ENCODE data around the gene NXPH1. TPM values are rescaled to one million over a fixed set of nuclear protein-coding genes. Genes with fewer than 3 reads are reported as not detected.

NXPH1 gene
- polyA plus RNA-seq (ENCODE audit: insufficient read length in 3 of 3) = under 1 TPM in 2 of 3 donors, not detected in 1; 0.11 to 0.15 TPM

DNA sequence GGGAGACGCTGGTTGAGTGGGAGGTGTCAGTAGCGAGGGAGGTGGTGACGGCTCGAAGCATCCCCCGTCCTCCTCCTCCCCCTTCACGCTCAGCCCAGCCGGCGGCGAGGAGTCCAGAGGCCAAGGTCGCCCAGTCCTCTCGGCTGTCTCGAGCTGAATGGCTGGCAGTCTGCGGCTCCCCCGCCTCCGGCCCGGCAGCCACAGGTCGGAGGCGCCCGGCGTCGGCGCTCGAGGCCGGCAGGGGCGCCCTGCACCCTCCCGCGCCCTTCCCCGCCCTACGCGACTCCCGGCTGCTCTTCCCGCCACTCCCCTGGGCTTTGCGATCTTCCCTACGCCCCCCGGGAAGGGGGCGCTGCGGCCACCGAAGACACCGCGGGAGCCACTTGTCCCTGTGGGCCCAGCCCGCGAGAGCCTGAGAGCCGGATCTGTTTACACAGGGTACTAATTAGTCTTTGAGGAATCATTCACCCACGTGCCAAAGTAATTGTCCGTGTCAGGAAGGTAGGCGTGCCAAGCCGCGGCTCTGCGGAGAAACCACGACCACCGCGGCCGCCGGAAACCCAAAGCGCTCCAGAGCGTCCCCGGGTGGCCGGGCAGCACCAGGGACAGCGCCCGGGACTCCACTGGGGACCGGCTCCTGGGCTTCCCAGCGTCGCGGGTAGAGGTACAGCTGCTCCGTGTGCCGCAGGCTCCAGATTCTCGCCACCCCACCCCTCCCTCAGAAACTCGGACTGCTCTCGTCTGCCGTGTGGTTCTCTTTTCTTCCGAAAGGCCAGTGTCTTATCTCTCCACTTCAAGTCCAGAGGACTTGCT is at the start of gene NXPH1:
Gene NXPH1, plus strand, starts transcription at position 133 of the 813 bp plus-strand sequence.
- peak in 1 of 3 donors; percentile 45 for DNase-seq (ENCODE audit: low read depth in 3 of 3, low spot score in 2 of 3)

DNA sequence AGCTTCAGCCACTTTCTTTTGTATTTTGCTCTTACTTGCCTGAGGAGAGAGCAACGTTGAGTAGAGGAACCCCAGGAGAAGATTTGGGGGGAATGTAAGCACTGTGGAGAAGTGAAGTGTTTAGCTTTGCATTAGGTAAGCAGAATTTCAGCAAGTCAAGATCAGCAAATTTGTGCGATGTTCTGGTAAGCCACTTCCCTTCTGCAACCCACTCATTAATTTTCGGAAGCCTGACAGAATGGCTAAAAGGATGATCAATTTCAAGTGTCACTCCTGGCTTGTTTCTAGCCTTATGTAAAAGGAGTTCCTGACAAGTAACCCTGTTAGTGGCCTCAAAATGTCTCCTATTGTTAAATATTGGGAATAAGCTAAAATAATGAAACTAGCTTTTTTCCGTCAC is 48.5 kb upstream of the NXPH1 start:
- no peak for DNase-seq (ENCODE audit: low read depth in 3 of 3, low spot score in 2 of 3)

DNA sequence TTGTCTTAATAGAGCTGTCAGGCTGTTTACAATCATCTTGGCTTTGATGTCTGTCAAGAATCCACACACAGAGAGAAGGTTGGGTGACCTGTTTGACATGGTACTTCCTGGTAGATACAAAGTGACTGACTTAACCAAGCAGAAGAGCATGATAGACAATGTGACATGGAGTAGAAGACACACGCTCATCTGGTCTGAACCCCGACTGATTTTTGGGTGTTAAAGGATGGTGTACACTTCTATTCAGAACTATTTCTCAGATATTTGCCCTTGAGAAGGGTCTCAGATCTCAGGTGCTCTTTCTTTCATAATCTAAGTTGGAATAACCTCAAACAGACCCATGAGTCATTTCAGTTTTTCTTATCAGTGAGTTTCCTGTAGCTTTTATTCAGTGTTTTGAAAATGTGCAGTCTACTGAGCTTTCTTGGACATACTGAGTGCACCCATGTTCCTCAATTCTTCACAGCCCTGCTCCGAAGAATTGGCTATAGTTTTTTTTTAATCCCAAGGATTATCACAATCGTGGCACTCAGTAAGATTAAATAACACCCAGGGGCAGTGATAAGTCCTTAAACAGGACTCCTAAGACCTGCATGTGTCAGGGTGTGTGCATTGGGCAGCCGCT is 46.4 kb upstream of the NXPH1 start:
- DNase-seq (ENCODE audit: low read depth in 3 of 3, low spot score in 2 of 3) = no peak

DNA sequence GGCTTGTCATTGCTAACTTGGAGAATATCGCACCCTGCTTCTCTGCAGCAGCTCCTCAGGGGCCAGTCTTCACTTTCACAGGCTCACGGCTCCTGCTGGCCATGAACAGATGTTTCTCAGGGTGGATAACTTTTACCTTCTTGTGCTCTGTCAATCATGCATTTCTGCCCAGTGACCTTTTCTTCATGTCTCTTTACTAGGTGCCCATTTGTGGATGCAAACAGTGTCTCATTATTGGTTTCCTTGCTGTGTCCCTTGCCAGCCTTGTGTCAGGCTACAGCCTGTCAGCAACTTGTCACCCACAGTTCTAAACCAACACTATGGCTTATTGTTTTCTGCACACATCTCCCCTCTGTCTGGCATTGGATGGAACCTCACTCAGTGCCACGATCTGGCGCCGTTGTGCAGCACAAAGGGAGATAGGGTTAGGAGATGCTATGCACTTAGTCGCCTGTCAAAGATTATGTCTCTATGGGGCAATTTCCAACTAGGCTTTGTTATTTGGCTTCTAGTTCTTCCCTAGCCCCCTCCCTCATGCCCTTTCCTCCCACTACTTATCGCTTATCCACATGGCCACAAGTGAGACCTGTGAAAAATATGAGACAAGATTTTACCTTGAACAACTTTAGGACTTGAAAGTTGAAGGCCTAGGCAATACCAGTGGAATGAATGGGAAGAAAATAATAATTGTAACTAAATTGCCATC is 45.7 kb upstream of the NXPH1 start:
- DNase-seq (ENCODE audit: low read depth in 3 of 3, low spot score in 2 of 3) = no peak

DNA sequence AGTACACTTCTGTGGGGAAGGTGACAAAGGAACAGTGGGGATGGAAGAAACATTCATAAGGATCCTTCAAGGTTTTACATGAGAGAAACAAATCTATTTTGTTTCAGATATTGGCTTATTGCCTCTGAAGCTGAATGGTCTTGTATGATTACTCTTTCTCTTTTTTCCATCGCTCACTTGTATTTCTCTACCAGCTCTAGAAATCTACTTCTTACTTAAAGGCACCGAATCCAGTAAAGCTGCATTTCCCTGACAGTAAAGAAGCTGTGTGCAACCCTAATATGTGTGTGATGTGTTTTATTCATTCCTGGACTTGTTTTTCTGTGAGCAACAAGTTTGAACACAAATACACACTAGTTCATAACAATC is 45.2 kb upstream of the NXPH1 start:
- DNase-seq (ENCODE audit: low read depth in 3 of 3, low spot score in 2 of 3) = no peak

DNA sequence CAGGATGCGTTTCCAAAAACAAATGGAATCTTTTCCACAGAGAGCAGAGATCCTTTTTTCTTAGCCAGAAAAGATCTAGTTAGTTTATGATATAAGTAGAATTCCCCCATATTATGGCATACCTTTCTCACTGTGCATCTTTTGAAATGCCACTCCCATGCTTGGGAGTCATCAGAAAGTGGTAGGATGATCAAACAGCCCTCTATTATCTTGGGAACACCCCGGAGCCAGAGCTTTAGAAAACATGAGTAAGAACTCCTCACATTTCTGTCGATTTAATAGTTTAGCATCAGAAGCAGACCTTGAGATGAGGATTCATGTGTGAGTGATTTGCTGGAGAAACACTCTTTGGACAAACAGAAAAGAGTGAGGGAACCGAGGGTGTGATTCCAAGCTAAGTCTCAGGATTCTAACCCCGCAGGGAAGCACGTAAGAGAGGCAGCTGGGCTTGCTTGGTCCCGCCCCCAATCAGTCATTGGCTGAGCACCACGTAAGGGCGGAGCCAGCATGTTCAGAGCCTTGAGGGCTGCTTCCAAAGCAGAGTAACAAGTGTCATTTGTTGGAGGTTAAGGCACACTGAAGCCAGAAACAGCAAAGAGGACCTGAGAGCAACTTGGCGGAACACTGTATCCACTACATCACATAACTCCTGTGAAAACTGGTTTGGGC is 43.7 kb upstream of the NXPH1 start:
- peak in 1 of 3 donors; percentile 8 for DNase-seq (ENCODE audit: low read depth in 3 of 3, low spot score in 2 of 3)

DNA sequence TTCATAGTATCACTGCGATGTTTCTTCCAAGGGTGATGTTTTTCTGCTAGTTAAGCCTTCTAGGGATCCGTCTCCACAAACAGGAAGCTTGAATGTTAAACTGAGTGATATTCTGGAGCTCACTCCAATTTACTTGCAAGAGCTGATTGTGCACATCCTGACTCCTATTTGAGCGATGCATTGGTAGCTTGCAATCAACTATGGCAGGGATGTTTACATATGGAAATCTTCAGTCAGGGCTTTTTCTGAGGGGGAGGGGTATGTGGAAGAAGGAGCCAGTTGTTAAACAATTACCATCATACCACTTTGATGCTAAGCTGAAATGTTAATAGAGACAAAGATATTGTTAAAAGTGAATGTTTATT is 43.2 kb upstream of the NXPH1 start:
- DNase-seq (ENCODE audit: low read depth in 3 of 3, low spot score in 2 of 3) = no peak

DNA sequence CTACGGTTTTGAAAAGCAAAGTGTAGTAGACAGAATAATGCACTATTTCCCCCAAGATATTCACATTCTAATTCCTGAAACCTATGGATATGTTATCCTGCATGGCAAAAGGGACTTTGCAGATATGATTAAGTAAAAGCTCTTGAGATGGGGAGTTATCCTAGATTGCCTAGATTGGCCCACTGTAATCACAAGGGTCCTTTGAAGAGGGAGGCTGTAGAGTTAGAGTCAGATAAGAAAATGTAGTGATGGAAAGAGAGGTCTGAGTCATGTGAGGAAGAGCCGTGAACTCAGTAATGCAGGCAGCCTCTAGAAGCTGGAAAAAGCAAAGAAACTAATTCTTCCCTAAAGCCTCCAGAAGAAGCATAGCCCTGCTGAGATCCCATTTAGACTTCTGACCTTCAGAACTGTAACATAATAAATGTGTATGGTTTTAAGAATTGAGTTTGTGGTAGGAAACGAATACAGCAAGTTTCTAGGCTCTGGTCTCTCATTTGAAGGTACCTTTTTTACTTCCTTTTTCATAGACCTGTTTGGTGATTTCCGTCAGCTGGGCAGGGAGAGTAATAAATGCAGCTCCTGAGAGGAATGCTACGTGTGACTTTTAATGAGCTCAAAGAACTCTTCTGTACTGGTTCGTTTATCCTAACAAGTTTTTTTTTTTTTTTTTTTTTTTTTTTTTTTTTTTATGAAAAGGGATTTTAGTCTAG is 41.9 kb upstream of the NXPH1 start:
- no peak for DNase-seq (ENCODE audit: low read depth in 3 of 3, low spot score in 2 of 3)

DNA sequence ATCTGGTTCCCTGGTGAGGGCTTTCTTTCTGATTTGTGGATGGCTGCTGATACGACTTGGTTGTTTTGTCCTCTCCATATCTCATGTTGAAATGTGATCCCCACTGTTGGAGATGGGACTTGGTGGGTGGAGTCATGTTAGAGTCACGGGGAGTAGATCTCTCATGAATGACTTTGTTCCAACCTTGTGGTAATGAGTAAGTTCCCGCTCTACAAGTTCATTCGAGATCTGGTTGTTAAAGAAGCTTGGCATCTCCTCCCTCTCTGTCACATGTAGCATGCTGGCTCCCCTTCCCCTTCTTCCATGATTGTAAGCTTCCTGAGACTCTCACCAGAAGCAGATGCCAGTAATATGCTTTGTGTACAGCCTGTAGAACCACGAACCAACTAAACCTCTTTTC is 37.1 kb upstream of the NXPH1 start:
- DNase-seq (ENCODE audit: low read depth in 3 of 3, low spot score in 2 of 3) = no peak

DNA sequence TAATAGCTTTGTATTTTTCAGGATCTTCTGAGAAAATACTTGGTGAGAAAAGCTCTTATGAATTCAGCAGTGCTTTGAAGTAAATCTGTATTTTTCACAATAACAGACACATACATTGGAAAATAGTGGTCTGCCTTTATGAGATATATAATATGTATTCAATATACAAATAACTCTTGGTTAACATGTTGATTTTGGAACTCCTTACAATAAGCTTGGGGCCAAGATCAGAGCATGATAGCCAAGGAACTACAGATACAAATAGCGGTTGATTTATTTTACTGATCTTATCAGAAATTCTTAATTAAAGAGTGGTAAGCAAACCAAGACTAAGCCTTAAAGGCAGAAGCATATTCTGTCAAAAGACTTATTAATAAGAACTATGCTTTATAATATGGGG is 24.5 kb upstream of the NXPH1 start:
- DNase-seq (ENCODE audit: low read depth in 3 of 3, low spot score in 2 of 3) = no peak

DNA sequence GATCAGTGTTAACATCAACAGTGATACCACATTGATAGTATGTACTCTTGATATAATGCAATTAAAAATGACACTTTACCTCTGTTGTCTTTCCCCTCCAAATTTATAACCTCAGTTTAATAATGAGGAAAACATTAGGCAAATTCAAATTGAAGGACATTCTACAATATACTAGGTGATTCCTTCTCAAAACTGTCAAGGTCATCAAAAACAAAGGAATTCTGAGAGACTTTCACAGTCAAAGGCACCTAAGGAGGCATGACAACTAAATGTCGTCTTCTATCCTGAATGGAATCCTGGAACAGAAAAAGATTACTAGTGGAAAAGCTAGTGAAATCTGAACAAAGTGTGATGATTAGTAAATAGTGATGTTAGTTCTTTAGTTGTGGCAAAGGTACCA is 22.3 kb upstream of the NXPH1 start:
- no peak for DNase-seq (ENCODE audit: low read depth in 3 of 3, low spot score in 2 of 3)

DNA sequence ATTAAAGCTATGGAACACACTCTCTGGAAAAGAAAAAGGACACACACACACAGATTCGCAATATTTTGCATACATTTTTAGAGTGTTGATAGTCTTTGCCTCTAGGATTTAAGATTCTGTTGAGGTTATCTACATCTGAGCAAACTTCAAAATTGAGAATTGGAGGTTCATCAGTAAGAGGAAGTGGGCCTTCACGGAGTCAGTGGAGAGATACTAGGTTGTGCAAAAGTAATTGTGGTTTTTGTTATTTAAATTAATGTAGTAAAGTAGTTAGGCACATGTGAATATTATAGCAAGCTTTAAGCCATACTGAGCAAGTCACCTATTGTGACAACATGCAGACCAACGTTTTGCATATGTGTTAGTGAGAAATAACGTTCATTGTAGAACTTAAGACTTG is 19.8 kb upstream of the NXPH1 start:
- DNase-seq (ENCODE audit: low read depth in 3 of 3, low spot score in 2 of 3) = no peak

DNA sequence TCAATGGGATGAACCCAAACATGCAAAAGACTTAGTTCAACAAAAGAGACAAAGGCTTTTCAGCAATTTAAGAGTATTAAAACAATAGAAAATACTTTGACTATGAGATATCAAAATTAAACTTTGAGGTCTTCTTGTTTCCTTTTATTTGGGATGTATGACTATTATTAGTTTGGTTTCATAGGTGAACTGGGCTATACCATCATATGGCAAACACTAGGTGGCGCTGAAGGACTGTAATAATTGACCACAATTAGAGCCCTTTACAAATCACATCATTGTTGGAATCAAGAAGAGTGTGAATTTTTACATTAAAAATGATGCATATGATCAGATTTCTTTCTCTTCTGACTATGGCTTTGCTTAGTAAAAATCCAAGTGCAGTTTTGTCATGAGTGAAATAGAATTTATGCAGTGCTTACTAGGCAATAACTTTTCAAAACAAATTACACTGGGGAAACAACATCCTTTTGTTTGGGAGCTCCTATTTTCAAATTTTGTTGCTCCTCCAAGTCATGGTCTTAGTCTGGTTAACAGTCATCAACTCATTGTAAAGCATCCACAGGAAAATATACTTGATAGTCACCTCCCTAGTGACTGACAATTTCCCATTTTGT is 14.7 kb upstream of the NXPH1 start:
- DNase-seq (ENCODE audit: low read depth in 3 of 3, low spot score in 2 of 3) = peak in 1 of 3 donors; percentile 36

DNA sequence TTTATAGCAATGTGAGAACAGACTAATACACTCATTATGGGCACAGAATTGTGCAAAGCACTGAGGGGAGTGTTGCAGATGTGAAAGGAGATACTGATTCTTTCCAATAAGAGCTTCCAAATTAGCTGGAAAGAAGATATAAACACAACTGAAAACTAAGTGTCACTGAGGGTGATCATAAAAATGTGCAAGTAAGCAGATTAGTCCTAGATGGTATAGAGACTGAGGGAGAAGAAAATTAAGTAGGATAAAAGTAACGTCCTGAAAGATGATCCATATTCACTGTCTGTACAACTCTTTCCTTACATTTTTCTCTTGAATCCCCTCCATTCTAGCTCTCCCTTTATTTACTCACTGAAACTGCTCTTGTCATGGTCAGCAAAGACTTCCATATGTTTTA is 11.2 kb upstream of the NXPH1 start:
- no peak for DNase-seq (ENCODE audit: low read depth in 3 of 3, low spot score in 2 of 3)

DNA sequence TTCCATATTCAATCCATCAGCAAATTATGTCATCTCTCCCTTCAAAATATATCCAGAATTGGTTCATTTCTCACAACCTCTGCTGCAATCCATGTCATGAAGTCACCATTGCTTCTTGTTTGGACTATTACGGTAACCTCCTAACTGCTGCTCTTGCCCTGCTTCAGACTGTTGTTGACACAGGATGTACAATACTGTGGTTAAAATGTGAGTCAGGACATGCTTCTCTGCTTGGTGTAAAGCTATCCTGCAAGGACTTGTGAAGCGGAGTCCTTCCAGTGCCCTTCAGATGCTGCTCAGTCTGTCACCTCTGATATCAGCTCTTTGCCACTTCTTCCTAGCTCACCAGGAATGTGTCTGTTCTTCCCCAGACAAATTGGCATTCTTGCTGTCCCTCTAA is 10.4 kb upstream of the NXPH1 start:
- DNase-seq (ENCODE audit: low read depth in 3 of 3, low spot score in 2 of 3) = no peak

DNA sequence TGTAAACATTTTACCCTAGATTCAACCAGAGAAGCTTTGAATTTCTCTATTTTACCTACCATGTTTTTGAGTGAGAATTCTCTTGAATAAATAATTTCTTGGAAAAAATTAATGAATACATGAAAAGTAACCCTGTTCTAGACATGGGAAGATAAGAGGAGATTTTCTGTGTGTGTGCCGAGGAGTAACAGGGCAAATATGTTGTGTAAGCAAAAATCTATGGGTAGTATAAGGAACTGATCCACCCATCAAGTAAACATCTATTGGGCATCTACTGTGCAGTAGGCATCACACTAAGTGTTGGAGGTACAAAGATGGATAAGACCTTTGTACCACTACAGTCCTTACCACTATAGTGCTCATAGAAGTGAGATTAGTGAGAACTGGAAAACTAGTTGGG is 8.2 kb upstream of the NXPH1 start:
- DNase-seq (ENCODE audit: low read depth in 3 of 3, low spot score in 2 of 3) = no peak

DNA sequence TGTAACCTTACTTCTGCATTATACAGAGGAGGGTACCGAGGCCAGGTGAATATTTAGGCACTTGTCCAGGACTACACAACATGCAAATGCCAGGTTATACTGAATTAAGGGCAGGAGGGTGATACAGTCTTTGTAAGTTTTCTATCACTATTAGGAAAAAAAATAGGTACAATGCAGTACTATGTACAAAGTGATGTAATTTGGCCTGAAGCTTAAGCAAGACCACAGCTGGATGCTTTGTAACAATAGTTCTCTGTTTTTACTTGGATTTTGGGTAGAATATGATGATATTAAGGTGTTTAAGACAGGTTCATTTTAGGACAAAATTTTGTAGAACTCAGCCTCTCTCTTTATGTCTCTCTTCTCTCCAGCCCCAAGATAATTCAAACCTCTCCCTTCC is 2.8 kb upstream of the NXPH1 start:
- no peak for DNase-seq (ENCODE audit: low read depth in 3 of 3, low spot score in 2 of 3)

DNA sequence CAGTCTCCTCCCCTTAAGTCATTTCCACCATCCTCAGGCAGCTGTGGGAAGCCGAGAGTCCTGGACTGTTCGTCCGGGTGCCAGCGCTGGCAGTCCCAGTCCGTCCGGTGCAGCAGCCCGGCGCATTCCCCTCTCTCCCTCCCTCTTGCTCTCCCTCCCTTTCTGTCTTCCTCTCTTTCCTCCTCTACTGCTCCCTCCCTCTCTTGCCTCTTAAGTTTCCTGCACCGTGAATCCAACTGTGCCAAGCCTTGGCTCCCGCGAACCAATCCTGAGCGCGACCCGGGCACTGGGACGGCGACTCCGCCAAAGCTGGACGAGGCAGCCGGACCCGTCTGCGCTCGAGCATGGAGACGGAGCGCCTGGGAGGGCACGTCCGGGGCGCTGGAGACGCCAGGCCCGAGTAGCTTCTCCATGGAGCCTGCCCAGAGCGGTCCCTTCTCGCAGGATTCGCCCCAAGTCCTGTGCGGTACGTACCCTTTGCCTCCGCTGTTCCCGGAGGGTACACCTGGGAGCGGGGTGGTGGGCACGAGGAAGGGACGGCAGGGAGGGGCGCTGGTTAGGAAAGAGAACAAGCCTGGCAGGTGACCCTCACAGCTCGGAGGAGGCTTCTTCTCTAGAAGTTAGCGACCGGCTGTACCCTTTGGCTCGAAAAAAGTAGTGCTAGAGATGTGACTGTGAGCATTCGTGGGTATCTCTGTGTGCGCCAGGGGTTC is 1.0 kb downstream of the NXPH1 start:
- no peak for DNase-seq (ENCODE audit: low read depth in 3 of 3, low spot score in 2 of 3)

DNA sequence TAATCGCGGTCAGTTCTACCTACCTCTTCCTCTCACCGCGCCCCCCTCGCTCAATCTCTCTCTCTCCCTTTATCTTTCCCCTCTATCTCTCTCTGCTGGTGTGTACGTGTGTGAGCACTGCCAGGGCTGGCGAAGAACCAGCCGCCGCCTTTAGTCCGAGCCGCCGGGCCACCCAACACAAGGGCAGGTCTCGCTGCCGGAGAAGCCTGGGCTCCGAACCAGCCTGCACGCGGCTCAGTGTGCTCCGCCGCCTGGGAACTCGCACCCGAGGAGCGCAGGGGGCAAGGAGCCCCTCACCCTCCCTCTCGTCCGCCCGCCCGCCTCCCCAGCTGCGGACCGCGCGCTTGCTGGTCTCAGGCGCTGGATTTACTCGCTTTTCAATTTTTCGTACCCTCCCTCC is 1.7 kb downstream of the NXPH1 start:
- DNase-seq (ENCODE audit: low read depth in 3 of 3, low spot score in 2 of 3) = no peak
